Measurements from ENCODE around the gene ZNF575. TPM values are rescaled to one million over a fixed set of nuclear protein-coding genes. Genes with fewer than 3 reads are reported as not detected.
"Not testable (repeated sequence)": the region's sequence is repeated elsewhere in the genome, so short reads cannot be mapped to it uniquely, and the experiment has no call there.

The ZNF575 gene
- total RNA-seq, 1 donor from 2014 or later: 0.20 TPM

DNA sequence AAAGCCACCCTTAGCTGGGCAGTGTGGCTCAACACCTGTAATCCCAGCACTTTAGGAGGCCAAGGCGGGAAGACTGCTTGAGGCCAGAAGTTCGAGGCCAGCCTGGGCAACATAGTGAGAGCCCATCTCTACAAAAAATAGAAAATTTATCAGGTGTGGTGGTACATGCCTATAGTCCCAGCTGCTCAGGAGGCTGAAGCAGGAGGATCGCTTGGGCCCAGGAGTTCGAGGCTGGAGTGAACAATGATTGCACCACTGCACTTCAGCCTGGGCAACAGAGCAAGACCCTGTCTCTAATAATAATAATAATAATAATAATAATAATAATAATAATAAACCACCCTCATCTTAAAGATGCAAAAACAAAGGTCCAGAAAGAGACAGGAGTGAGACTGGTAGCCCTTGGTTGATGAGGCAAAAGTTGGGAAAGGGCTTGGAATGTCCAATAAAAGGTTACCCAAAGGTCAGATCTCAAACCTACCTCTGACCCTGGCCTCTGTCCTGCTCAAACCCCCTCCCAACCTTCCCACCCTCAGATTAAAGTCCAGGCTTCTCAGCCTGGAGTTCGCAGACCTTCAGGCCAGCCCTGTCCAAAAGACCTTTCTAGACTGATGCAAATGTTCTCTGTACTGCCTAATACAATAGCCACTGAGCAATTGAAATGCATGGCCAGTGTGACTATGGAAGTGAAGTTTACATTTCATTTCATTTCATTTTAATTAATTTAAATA is 9.1 kb downstream of the ZNF575 start:
- DNase-seq (ENCODE audit: low read depth in 2 of 2): no peak

DNA sequence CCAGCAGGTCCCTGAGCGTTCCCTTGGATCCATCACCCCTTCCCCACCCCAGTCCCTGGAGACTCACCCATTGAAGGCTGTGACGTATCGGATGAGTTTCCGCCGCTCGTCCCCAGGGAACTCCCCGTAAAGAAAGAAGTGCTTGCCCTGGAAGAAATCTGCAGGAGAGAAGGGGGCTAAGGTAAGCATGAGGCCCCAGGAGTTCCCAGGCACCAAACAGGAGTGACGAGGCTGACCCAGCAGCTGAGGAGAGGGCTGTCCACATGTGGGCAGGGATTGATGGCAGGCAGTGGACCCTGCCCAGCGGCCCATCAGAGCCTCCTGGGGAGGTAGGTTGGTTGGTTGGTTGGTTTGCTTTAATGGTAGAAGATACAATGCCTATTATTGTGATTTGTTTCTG is 11.1 kb downstream of the ZNF575 start:
- no peak for DNase-seq (ENCODE audit: low read depth in 2 of 2)

DNA sequence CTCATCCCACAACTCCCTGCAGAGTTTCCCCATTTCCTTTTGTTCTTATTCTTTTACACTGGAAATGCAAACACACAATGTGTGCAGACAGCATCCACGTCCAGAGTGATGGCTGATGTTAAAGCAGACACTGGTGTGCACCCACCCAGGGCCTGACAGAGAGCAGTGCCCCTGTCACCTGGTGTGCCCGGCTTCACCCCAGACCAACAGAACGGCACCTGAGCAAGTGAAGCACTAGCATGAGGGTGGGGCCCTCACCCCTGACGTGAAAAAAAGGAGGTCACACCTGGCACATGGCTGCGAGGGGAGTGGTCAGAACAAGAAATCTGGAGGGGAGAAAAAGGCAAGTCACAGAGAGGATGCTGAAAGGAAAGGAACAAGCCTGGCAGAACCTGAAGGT is 12.3 kb downstream of the ZNF575 start:
- no peak for DNase-seq (ENCODE audit: low read depth in 2 of 2)

- no peak for DNase-seq (ENCODE audit: low read depth in 2 of 2)
These were observed 13.0 kb downstream of the ZNF575 start for GRCh38 chr19:43545981-43546380.

- DNase-seq (ENCODE audit: low read depth in 2 of 2): no peak
These were observed 13.6 kb downstream of the ZNF575 start for GRCh38 chr19:43546581-43546980.

- not testable (repeated sequence) for DNase-seq (ENCODE audit: low read depth in 2 of 2)
These were observed 14.9 kb downstream of the ZNF575 start for GRCh38 chr19:43547926-43548325.

DNA sequence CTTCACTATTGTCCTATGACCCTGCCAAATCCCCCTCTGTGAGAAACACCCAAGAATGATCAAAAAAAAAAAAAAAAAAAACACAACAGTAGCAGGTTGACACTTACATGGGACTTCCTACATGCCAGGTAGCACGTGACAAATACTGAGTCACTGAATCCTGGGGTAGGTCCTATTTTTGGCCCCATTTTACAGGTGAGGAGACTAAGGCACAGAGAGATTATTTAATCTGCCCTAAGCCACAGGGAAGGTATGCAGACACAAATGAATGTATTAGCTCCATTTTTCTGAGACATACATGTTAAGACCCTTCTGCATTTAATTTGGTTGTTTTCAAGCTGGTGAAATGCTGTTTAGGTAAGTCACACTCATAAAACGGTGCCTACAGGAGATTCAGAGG is 15.7 kb downstream of the ZNF575 start:
- DNase-seq (ENCODE audit: low read depth in 2 of 2): no peak

DNA sequence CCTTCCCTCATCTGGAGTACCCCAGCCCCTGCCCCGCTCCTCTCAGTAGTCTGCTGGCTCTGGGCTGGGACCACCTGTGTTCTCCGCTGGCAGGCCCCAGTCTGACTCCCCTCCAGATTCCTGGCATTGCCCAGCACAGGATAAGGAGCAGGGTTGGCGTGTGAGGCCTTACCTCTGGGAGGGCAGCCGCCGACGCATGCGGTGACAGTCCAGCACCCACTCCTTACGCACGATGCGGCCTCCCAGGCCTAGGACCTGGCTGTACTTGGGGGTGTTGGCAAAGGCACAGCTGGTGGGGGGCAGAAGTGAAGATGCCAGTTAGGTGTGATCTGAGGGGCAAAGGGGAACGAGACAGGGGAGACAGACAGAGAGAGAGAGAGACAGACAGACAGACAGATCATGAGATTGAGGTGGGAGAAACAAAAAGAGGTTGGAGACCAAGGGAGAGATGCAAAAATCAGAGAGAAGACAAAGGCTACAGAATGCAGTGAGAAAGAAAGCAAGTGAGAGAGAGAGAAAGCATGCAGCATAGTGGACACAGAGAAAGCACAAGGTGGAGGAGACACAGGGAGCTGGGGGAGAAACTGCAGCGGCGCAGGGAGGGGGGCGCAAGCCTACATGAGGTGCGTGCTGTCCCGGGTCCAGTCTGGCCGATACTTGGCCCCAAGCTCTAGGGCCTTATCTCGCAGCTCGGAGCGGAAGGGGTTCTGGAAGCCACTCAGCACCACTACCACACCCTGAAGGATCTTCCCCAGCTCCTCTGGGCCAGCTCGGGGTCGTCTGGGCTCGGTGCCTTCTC is 18.6 kb downstream of the ZNF575 start:
- no peak for DNase-seq (ENCODE audit: low read depth in 2 of 2)

DNA sequence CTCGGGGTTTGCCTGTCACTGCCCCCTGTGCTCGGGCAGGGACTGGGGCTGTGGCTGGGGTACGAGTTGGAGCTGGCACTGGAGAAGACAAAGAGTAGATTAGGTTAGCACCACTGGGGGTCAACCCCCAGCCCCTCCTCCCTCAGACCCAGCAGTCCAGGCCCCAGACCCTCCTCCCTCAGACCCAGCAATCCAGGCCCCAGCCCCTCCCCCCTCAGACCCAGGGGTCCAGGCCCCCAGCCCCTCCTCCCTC is 19.1 kb downstream of the ZNF575 start:
- no peak for DNase-seq (ENCODE audit: low read depth in 2 of 2)

GRCh38 chr19:43552616-43553015 is 19.6 kb downstream of the ZNF575 start:
- DNase-seq (ENCODE audit: low read depth in 2 of 2): no peak

GRCh38 chr19:43553656-43554055 is 20.7 kb downstream of the ZNF575 start:
- no peak for DNase-seq (ENCODE audit: low read depth in 2 of 2)

DNA sequence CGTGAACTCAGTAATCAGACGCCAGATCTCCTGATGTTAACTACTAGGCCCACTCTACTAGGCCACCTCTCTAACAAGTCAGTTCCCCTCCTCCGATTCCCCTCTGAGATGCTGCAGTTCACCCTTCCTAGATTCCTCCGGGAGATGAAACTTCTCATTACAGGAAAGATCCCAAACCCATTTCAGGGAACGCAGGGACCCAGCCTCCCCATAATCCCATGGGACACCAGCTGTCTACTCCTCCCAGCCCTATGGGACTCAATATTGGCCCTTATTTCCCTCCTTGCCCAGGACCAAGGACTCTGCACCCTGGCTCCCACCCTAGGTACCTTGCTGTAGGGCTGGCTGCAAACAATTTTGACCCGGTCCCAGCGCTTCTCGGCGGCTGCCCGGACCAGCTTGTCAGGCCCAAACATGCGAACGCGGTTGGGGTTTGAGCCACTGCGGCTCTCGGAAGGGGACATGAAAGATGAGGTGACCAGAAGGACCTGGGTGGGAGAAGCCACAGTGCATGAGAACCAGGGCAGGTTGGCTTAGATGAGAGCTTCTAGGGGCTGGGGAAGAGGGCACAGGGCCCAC is 21.4 kb downstream of the ZNF575 start:
- DNase-seq (ENCODE audit: low read depth in 2 of 2): no peak

- DNase-seq (ENCODE audit: low read depth in 2 of 2): peak; percentile 82 to 84
These were observed 22.3 kb downstream of the ZNF575 start for GRCh38 chr19:43555185-43555770.

GRCh38 chr19:43560687-43561086 is 27.7 kb downstream of the ZNF575 start:
- peak in 1 of 2 donors; percentile 34 for DNase-seq (ENCODE audit: low read depth in 2 of 2)

GRCh38 chr19:43561139-43561970 is 28.4 kb downstream of the ZNF575 start:
- DNase-seq (ENCODE audit: low read depth in 2 of 2): no peak

GRCh38 chr19:43562226-43562697 is 29.3 kb downstream of the ZNF575 start:
- no peak for DNase-seq (ENCODE audit: low read depth in 2 of 2)

GRCh38 chr19:43562698-43563241 is 29.8 kb downstream of the ZNF575 start:
- peak; percentile 66 to 89 for DNase-seq (ENCODE audit: low read depth in 2 of 2)

DNA sequence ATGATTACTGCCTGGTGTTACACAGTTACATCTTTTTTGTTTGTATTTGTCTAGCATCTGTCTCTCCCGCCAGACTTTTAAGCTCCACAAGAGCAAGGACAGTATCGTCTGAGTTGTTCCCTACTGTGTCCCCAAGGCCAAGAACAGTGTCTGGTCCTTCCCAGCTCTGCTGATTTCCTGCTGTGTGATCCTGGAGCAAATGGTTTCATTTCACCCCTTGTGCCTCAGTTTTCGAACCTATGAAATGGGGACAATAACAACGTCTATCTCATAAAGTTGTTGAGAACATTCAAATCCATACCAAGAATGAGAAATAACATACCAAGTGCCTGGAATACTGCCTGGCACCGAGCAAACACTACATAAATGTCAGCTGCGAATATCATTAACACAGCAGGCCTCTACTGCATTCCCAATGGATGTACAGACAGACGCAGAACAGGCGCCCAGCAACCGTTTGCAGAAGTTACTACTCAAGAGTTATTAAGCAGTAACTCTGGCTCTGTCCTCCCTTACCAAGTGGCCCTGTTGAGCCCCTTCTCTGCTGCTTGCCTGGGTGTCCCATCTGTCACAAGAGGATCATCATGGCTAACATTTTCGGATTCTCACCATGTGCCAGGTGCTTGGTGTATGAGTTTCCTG is 30.9 kb downstream of the ZNF575 start:
- no peak for DNase-seq (ENCODE audit: low read depth in 2 of 2)

DNA sequence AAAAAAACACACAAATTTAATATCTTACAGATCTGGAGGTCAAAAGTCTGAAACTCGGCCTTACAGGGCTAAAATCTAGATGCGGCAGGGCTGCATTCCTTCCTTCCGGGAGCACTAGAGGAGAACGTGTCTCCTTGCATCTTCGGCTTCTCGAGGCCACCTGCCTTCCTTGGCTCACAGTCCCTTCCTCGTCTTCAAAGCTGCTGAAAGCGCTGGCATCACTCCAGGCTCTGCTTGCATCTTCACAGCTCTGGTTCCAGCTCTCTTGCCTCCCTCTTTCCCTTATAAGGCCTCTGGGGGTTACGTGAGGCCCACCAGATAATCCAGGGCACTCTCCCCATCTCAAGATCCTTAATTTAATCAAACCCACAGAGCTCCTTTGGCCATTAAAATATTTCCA is 31.8 kb downstream of the ZNF575 start:
- no peak for DNase-seq (ENCODE audit: low read depth in 2 of 2)

- no peak for DNase-seq (ENCODE audit: low read depth in 2 of 2)
These were observed 36.7 kb downstream of the ZNF575 start for GRCh38 chr19:43569657-43570056.

All from lung microvascular endothelial cell (primary cell).